Stimulated activated naive CD8-positive, alpha-beta T cell treated with anti-CD3 and anti-CD28 coated beads, Interleukin-15, Interleukin-2, amounts not matched to agents 100 ng/mL and 50 ng/mL, for 24 hours (primary cell): ENCODE data around the gene RTN4R.
"Not testable (repeated sequence)": the region's sequence is repeated elsewhere in the genome, so short reads cannot be mapped to it uniquely, and the experiment has no call there.

Experiments
- H3K27ac Mint-ChIP-seq: one replicate; pipeline ENCODE4 v1.8.0; 2021; ENCODE audit warnings: mild to moderate bottlenecking, mixed read lengths
- H3K27me3 Mint-ChIP-seq: one replicate; pipeline ENCODE4 v1.8.0; 2021; ENCODE audit warnings: mixed read lengths
- H3K36me3 Mint-ChIP-seq: one replicate; pipeline ENCODE4 v1.8.0; 2021; ENCODE audit warnings: low read depth, mixed read lengths
- H3K4me1 Mint-ChIP-seq: one replicate; pipeline ENCODE4 v1.8.0; 2021; ENCODE audit warnings: low read depth, mixed read lengths
- H3K4me3 Mint-ChIP-seq: one replicate; pipeline ENCODE4 v1.8.0; 2021; ENCODE audit warnings: mild to moderate bottlenecking, mixed read lengths
- H3K9me3 Mint-ChIP-seq: one replicate; pipeline ENCODE4 v1.8.0; 2021; ENCODE audit warnings: mixed read lengths

RTN4R gene

DNA sequence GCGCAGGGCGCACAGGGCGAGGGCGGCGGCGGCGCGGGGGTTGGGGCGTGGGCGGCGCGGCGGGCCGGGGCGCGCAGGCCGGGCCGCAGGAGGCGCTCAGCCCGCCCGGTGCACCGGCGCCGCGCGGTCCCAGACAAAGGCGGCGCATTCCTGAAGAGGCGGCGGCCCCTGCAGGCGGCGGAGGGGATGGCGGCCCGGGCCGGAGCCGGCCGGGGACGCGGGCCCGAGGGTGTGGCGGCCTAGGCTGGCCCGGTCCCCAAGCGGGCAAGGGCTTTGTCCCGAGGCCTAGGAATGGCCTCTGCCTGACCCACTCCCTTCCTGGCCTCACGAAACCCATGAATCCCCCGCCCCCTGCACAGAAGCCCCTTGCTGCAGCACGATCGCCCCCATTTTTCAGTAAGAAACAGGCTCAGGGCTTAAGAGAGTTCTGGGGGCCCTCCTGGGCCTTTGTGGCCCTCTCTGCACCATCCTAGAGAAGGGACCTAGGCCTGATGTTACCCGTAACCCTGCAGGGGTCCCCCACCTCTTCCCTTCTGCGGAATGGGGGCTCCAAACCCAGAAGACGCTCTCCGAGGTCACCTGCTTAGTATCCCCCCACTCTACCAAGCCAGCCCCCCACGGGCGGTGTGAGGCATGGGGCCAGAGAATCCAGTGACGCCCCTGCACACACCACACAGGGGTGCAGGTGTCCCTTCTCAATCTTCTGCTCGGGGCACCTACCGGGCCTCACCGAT lies at the start of gene RTN4R:
TSS of gene RTN4R (minus strand) at position 40 of the 734 bp plus-strand sequence. CDS start 226 bp downstream, outside the sequence.
- H3K4me3 Mint-ChIP-seq: peak within 1 kb of the TSS; percentile 43
- no peaks in the 10 kb centered on the region for H3K36me3 Mint-ChIP-seq
- H3K27ac Mint-ChIP-seq: no peak within 1 kb of the TSS
- no peaks in the 10 kb centered on the region for H3K27me3 Mint-ChIP-seq
- H3K9me3 Mint-ChIP-seq: no peaks in the 10 kb centered on the region
- peaks cover 5% of the 10 kb centered on the region for H3K4me1 Mint-ChIP-seq

DNA sequence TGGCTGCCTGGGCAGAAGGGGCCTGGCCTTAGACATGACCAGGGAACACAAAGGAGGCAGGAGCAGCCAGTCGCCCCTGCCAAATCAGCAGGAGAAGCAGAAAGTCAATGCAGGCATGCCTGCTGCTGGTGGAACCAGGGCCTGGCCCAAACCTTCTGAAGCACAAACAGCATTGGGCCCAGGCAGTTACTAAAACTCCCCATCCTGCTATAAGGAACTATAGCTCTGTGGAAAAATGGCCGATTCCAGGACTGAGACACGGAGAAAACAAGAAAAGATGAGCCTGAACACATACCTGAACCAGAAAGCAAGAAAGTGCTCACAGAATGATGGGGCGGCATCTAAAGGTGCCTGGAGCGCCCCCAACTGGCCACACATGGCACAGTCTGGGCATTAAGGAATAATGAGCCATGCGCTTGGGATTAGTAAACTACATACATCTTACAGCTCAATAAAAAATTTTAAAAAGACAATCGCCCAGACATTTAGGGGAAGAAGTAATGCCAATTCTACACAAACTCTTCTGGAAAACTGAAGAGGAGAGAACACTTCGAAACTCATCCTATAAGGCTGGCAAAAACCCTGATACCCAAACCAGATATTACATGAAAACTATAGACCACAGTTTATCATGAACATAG lies 49.4 kb upstream of the RTN4R start:
- Mint-ChIP-seq H3K4me3 (peak overlapping the region; percentile 91), H3K4me1 (peaks cover 43% of the 10 kb centered on the region)
- not testable (repeated sequence) for H3K9me3 Mint-ChIP-seq, H3K27me3 Mint-ChIP-seq, H3K36me3 Mint-ChIP-seq, H3K27ac Mint-ChIP-seq

DNA sequence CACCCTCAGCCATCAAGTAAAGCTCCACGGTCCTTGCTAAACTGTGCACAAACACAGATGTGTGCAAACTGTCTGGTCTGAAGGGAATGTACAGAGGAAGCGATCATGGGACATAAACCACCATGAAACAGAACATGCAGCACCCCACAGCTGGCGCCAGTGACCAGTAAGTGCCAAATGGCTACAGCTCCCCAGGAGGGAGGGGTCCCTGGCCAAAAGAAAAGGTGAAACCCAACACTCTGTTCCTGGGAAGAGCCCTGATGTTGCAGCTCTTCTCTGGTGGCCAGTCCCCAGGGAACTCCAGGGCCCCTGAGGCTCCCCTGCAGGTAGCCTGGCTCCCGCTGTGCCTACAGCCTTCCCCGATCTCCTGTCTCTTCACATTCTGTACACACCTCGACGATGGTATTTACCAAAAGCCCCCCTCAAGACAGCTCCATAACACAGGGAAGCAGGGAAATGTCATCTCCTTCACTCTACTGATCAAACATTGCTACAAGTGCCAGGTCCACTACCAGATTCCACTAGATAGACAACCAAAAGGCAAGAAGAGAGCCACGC lies 48.8 kb upstream of the RTN4R start:
- Mint-ChIP-seq H3K27ac (no peak overlapping the region), H3K4me3 (no peak overlapping the region), H3K4me1 (peaks cover 41% of the 10 kb centered on the region)

GRCh38 chr22:20316217-20316843 lies 48.2 kb upstream of the RTN4R start:
- H3K4me3 Mint-ChIP-seq: no peak overlapping the region
- no peak overlapping the region for H3K27ac Mint-ChIP-seq
- H3K9me3 Mint-ChIP-seq: no peaks in the 10 kb centered on the region
- no peaks in the 10 kb centered on the region for H3K36me3 Mint-ChIP-seq
- no peaks in the 10 kb centered on the region for H3K27me3 Mint-ChIP-seq
- H3K4me1 Mint-ChIP-seq: peaks cover 35% of the 10 kb centered on the region

More for the DNA sequence above, 48.8 kb upstream of the RTN4R start:
- H3K27me3 Mint-ChIP-seq: no peaks in the 10 kb centered on the region
- no peaks in the 10 kb centered on the region for H3K9me3 Mint-ChIP-seq
- no peaks in the 10 kb centered on the region for H3K36me3 Mint-ChIP-seq

DNA sequence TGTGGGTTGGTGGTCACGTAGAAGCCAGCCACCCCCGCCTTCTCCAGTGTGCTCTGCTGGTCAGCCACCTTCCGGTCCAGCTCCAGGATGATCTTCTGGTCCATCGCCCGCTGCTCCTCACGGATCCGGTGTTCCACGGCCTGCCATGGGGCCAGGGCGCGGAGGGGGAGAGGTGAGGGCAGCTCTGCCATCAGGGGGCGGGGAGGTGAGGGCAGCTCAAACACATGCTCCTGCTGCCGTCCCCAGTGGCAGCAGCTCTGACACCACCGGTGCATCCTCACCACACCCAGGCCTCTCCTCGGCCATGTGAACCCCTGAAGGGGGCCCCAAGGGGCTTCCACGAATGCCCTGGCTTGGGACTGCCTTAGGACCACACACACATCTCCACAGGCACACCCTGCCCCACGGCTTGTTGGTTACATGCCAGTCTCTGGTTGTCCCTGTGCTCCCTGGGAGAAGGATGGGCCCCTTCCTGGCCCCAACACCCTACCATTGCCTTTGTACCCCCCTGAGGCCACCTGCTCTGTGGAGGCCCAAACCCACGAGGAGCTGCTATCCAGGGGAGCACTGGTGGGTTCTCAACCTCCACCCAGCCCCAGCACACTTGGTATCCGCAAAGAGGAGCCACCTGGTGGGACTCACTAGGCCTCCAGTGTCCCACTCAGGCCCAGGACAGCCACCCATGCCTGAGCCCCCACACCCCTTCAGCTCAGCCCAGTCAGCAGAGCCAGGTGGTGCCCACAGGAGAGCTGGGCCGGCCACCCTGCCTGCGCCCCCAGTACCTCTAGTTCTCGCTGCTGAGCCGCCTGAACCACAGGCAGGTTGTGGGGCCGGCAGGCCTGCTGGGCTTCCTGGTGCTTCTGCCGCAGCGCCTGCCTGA lies 47.5 kb upstream of the RTN4R start:
- Mint-ChIP-seq H3K4me1 (peaks cover 27% of the 10 kb centered on the region), H3K27ac (no peak overlapping the region), H3K36me3 (no peaks in the 10 kb centered on the region), H3K4me3 (no peak overlapping the region), H3K27me3 (no peaks in the 10 kb centered on the region), H3K9me3 (no peaks in the 10 kb centered on the region)

GRCh38 chr22:20314741-20315336 lies 46.7 kb upstream of the RTN4R start:
- not testable (repeated sequence) for H3K9me3 Mint-ChIP-seq, H3K4me3 Mint-ChIP-seq, H3K27me3 Mint-ChIP-seq, H3K36me3 Mint-ChIP-seq, H3K27ac Mint-ChIP-seq
- peaks cover 26% of the 10 kb centered on the region for H3K4me1 Mint-ChIP-seq

DNA sequence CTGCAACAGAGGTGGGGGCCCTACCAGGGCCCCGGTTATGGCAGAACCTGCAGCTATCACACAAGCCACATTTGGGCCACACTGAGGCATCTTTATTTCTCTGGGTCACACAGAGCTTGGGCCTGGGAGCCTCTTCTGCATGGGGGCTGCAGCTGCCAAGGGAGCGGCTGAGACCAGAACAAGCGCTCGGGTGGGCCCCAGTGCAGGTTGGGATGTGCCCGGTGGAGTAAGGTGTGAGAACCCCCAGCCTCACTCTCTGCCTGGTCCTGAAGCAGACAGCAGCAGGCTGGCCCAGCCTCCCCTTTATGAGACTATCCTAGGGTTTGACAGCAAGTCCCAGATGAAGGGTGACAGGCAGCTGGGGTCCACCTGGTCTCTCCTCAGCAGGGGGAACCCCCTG lies 46.1 kb upstream of the RTN4R start:
- H3K4me1 Mint-ChIP-seq: peaks cover 23% of the 10 kb centered on the region
- H3K9me3 Mint-ChIP-seq, H3K27ac Mint-ChIP-seq, H3K36me3 Mint-ChIP-seq, H3K4me3 Mint-ChIP-seq, H3K27me3 Mint-ChIP-seq: not testable (repeated sequence)

DNA sequence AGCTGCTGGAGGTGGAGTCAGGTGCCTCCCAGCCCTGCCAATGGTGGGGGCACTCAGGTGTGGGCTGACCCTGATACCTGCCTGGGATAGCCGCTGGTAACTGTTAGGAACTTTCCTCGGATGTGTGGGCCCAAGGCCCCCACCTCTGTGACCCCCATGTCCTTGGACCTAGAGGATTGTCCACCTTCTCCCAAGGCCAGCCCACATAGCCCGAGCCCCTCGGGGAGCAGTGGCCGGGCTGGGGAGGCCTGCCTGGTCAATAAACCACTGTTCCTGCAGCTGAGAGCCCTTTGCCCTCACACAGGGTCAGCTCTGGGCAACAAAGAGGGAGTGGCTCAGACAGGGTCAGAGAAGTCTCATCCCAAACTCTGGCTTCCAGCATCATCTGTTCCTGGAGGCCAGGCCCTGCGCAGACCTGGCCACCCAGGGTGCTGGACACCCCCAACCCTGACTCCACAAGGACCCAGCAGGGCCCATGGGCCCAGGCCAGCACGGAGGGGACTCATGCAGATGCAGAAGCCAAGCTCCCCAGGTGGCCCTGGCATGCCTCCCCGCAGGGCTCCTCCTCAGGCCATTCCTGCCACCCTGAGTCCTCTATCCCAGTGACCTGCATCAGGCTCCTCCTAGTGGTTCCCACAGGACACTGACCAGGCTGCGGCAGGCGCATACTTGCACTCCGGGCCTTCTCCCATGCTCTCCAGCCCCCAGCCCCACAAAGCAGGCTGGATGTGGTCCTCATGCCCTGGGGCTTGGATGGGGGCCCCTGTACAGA lies 45.4 kb upstream of the RTN4R start:
- not testable (repeated sequence) for H3K9me3 Mint-ChIP-seq, H3K36me3 Mint-ChIP-seq, H3K27me3 Mint-ChIP-seq, H3K27ac Mint-ChIP-seq, H3K4me3 Mint-ChIP-seq
- peaks cover 16% of the 10 kb centered on the region for H3K4me1 Mint-ChIP-seq

GRCh38 chr22:20312396-20313191 lies 44.5 kb upstream of the RTN4R start:
- no peak overlapping the region for H3K27ac Mint-ChIP-seq
- no peaks in the 10 kb centered on the region for H3K36me3 Mint-ChIP-seq
- no peaks in the 10 kb centered on the region for H3K27me3 Mint-ChIP-seq
- H3K9me3 Mint-ChIP-seq: no peaks in the 10 kb centered on the region
- peaks cover 7% of the 10 kb centered on the region for H3K4me1 Mint-ChIP-seq
- H3K4me3 Mint-ChIP-seq: no peak overlapping the region

- not testable (repeated sequence) for H3K4me1 Mint-ChIP-seq, H3K27ac Mint-ChIP-seq, H3K36me3 Mint-ChIP-seq, H3K27me3 Mint-ChIP-seq, H3K4me3 Mint-ChIP-seq, H3K9me3 Mint-ChIP-seq
Measured at GRCh38 chr22:20311249-20312062, 43.3 kb upstream of the RTN4R start.

- H3K9me3 Mint-ChIP-seq, H3K27me3 Mint-ChIP-seq, H3K4me1 Mint-ChIP-seq, H3K27ac Mint-ChIP-seq, H3K36me3 Mint-ChIP-seq, H3K4me3 Mint-ChIP-seq: not testable (repeated sequence)
Measured at GRCh38 chr22:20310773-20311172, 42.7 kb upstream of the RTN4R start.

- H3K4me3 Mint-ChIP-seq, H3K27ac Mint-ChIP-seq, H3K27me3 Mint-ChIP-seq, H3K36me3 Mint-ChIP-seq, H3K4me1 Mint-ChIP-seq, H3K9me3 Mint-ChIP-seq: not testable (repeated sequence)
Measured at GRCh38 chr22:20310180-20310579, 42.1 kb upstream of the RTN4R start.
